Ammon's horn (tissue), 1 donor: ENCODE data around the gene ST3GAL5.
"Not testable (repeated sequence)": the region's sequence is repeated elsewhere in the genome, so short reads cannot be mapped to it uniquely, and the experiment has no call there.

ENCODE experiments used
- DNase-seq: peaks from one replicate; pipeline ENCODE4 v3.0.0-alpha.2; 2016; ENCODE audit warnings: low spot score

The ST3GAL5 gene

DNA sequence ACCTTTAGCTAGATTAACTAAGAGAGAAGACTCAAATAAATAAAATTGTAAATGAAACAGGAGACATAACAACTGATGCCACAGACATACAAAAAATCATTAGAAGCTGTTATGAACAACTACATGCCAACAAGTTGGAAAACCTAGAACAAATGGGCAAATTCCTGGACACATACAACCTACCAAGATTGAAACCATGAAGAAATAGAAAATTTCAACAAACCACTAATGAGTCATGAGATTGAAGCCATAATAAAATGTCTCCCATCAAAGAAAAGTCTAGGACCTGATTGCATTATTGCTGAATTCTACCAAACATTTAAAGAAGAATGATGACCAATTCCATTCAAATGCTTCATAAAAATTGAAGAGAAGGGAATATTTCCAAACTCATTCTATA is 54.3 kb downstream of the ST3GAL5 start:
- DNase-seq = no peak

GRCh38 chr2:85831735-85832134 is 57.1 kb downstream of the ST3GAL5 start:
- DNase-seq = no peak

- DNase-seq = no peak
These were observed 58.1 kb downstream of the ST3GAL5 start for GRCh38 chr2:85830645-85831044.

- not testable (repeated sequence) for DNase-seq
These were observed 59.4 kb downstream of the ST3GAL5 start for GRCh38 chr2:85829394-85829793.

DNA sequence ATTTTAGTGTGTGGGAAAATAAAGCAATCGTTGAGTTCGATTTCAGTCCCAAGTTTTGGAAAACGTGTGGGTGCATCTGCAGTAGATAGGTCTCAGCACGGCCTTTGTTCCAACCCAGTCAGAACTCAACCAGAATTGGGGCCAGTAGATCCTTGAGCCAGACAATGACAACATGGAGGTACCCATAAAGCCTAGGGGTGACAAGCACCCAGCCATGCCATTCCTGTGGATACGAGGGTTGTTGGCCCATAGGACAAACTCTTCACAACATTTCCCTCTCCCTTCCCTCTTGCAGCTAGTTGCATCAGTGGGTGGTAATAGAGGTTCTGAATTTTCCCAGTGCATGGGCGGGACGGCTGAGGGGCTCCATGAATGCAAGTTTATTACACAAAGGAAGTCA is 60.1 kb downstream of the ST3GAL5 start:
- DNase-seq = no peak

- DNase-seq = no peak
These were observed 60.8 kb downstream of the ST3GAL5 start for GRCh38 chr2:85827879-85828569.

DNA sequence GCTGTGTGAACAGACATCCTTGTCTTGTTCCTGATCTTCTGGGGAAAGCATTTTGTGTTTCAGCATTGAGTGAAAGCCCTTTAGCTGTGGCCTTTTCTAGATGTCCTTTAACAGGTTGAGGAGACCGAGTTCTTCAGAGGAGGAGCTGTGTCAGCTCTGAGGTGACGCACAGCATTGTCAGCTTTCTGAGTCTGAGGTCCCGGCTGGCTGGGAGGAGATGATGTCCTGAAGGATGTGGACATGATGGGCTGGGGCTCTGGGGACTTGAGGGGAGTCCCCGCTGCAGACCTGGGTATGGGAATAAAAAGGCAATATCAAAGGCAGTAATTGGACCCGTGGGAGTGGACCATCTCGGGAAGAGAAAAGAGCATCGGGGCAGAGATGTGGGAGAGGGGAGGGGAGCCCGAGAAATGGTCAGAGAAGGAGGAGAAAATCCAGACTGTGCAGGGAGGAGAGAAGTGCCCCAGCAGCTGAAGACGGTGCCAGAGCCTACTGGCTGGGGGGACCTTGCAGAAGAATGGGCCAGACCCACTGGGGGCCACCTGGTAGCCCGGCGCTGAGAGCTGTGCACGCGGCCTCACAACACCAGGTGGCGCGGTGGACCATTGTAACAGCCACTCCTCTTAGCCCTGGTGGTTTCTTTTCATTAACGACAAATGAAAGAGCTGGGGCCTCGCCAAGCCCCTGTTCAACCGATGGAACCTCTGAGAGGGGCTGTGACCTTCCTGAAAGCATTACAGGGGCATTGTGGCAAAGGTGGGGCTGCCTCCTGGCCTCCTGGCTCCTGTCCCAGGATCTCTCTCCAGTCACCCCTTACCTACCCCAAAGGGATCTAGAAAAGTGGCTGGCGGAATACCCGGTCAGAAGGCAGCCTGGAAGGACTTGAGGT is 61.6 kb downstream of the ST3GAL5 start:
- peak; percentile 81 for DNase-seq

DNA sequence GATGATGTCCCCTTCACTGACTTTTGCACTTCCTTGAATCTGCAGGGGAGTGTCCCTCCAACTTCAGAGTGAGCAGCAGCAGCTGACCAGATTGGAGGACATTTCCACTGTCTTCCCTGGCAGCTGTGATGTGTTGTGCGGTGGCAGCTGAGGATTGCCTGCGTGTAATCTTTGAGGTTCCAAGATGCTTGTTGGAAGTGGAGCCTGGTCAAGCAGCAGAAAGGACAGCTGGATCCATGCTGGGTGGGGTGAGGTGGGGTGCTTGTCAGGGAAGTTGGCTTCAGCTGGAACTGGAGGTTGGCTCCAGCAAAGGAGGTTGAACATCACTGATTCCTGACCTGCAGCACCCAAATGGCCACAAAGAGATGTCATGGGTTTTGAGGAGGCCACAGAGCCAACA is 64.8 kb downstream of the ST3GAL5 start:
- no peak for DNase-seq

DNA sequence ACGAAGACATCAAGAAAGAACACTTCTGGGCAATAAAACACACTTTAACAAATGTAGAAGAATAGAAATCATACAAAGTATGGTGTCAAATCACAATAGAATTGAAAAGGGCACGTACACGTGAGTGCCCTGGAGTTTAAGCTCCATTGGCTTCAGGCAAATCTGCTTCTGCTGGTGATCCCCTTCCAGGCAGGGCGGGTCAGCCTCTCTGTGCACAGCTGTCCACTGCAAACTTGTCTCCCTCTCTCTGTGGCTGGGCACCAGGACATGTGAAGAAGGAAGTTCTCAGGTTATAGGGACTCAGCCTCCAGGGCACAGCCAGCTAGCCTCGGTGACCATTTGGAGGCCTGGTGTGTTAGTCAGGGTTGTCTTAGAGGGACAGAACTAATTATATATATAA is 66.0 kb downstream of the ST3GAL5 start:
- DNase-seq = no peak

- no peak for DNase-seq
These were observed 68.8 kb downstream of the ST3GAL5 start for GRCh38 chr2:85819811-85820510.

- no peak for DNase-seq
These were observed 73.8 kb downstream of the ST3GAL5 start for GRCh38 chr2:85814802-85815550.

GRCh38 chr2:85813982-85814801 is 74.6 kb downstream of the ST3GAL5 start:
- DNase-seq = peak; percentile 97

DNA sequence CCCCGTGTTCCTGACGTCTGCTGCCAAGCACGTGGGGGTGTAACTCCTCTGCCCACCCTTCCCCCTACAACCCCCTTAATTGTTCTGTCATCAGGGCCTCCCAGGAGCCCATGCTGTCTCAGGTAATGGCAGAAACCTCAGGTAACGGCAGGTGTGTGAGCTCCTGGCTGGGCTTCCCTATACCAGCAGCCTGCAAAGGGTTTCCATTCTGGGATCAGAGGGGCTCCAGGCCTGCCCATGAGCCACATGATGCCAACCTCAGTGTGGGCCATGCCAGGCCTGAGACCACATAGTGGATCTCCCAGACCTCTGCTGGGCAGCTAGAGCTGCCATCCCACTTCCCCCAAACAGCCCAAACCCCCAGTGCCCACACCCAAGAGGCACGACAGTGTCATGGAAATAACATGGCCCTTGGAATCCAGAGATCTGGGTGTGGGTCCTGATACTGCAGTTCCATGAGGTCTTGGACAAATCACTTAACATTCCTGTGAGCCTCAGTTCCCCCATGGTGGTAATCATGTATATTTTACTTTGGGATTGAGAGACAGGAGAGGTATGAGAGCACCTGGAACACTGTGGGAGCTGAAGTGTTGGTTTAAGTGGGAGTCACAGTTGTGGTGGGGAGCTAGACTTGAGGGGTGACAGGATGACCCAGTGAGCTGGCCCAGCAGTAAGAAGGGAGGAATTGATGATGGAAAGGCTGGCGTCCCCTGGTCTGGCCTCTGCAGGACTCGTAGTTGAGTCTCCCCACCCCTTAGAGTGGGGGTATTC is 75.4 kb downstream of the ST3GAL5 start:
- DNase-seq = no peak

DNA sequence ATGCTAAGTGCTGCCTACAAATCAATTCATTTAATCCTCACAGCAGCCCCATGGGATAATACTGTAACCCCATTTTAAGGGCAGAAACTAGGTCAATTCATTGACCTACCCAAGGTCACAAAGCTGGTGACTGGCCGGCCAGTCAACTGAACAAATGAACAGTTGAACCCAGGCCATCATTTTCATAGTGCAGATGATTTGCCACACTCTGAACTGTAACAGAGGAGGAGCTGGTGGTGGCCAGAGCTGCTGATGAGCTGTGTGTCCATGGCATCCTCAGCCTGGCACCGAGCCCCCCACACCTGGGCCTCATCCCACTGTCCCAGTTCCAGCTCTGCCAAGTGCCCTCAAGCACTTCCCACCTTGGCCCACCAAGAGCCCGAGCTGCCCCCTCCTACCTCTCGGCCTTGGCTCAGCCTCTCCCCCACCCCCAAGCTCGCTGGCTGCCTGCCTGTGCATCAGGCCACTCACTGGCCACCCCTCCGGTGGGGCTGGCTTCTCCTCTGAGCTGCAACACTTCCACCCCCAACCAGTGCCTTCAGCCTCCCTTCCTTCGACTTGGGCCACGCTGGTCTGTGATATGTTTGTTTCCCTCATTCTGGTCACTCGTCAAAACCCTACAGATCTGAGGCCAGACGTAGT is 76.6 kb downstream of the ST3GAL5 start:
- DNase-seq = no peak

DNA sequence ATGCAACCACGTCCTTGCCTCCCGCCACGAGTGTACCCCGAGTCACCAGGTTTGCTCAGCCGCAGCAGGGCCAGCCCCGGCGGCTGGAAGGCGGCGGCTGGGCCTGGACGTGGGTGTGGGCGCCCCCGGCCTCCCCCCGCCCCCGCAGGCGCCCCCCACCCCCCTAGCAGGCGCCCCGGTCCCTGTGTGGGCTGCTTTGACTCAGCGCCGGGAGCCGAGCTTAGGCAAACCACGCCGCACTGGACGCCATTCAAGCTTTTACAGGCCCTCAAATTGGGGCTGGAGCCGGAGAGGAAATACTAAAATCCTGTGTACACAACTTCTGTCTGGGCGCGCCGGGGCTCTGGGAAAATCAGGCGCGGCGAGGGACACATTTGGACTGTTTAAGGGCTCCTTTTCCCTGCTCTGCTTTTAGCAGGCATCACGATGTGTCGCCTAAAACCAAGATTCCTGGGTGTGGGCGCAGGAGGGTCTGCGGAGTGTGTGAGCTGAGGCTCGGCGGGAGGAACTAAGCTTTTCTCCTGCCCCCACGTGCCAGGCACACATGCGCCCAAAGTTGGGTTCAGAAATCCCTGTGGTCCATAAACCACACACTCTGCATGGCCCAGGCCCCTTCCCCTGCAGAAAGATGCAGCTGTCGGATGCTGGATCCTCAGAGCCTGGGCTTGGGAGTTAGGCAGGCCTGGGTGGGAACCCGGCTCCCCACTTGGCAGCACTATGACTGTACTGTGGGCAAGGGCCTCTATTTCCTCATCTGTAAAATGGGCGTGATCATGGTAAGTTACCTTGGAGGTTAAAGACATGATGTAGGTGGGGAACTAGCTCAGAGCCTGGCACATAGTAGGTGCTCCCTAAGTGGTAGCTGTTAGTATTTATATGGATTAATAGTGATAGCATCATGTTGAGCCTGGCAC is 77.4 kb downstream of the ST3GAL5 start:
- no peak for DNase-seq

- no peak for DNase-seq
These were observed 78.2 kb downstream of the ST3GAL5 start for GRCh38 chr2:85810371-85811179.

GRCh38 chr2:85807756-85808155 is 81.0 kb downstream of the ST3GAL5 start:
- no peak for DNase-seq
